NCI-H748 (cell line): ENCODE measurements around the gene IGSF23.
A peak's percentile ranks its signal among the peaks of the same experiment; 100 is the strongest.

Source experiments
- DNase-seq: peaks from one replicate; lab custom pipeline; 2025; ENCODE audit not compliant: unreplicated experiment; lab: John Stamatoyannopoulos, UW

Gene IGSF23

GRCh38 chr19:44640518-44640917 lies 27.2 kb downstream of the IGSF23 start:
- no peak for DNase-seq

- no peak for DNase-seq
These were observed 28.3 kb downstream of the IGSF23 start for GRCh38 chr19:44641501-44642265.

- DNase-seq: no peak
These were observed 29.0 kb downstream of the IGSF23 start for GRCh38 chr19:44642377-44642776.

GRCh38 chr19:44643605-44644401 lies 30.4 kb downstream of the IGSF23 start, which contains the start of gene PVR:
TSS of gene PVR (plus strand) at chr19:44643910. CDS start at chr19:44644097, 187 bp downstream.
- peak; percentile 88 for DNase-seq

GRCh38 chr19:44644402-44645016 lies 31.1 kb downstream of the IGSF23 start:
- peak; percentile 73 for DNase-seq

GRCh38 chr19:44645407-44646048 lies 32.2 kb downstream of the IGSF23 start:
- DNase-seq: peak; percentile 23

GRCh38 chr19:44646049-44646416 lies 32.7 kb downstream of the IGSF23 start:
- no peak for DNase-seq

- no peak for DNase-seq
These were observed 33.8 kb downstream of the IGSF23 start for GRCh38 chr19:44647144-44647543.

- no peak for DNase-seq
These were observed 35.4 kb downstream of the IGSF23 start for GRCh38 chr19:44648631-44649251.

GRCh38 chr19:44649578-44650145 lies 36.3 kb downstream of the IGSF23 start:
- DNase-seq: no peak

- no peak for DNase-seq
These were observed 40.0 kb downstream of the IGSF23 start for GRCh38 chr19:44653343-44653742.

GRCh38 chr19:44653977-44654774 lies 40.8 kb downstream of the IGSF23 start:
- DNase-seq: peak; percentile 54

- peak; percentile 64 for DNase-seq
These were observed 44.0 kb downstream of the IGSF23 start for GRCh38 chr19:44657211-44657921.

GRCh38 chr19:44658069-44658733 lies 44.8 kb downstream of the IGSF23 start:
- DNase-seq: no peak

GRCh38 chr19:44660081-44660480 lies 46.7 kb downstream of the IGSF23 start:
- no peak for DNase-seq

- DNase-seq: no peak
These were observed 47.8 kb downstream of the IGSF23 start for GRCh38 chr19:44661205-44661604.

- DNase-seq: no peak
These were observed 48.5 kb downstream of the IGSF23 start for GRCh38 chr19:44661904-44662303.

- no peak for DNase-seq
These were observed 49.5 kb downstream of the IGSF23 start for GRCh38 chr19:44662691-44663385.
